Tibial nerve (tissue), 4 donors: Measurements from ENCODE around the gene SETX. TPM values are rescaled to one million over a fixed set of nuclear protein-coding genes. Genes with fewer than 3 reads are reported as not detected.

Experiments
- total RNA-seq, 4 donors: library from RNA; depleted of rRNA; stranded (reverse); fragments of >200 nt; gene quantifications; one replicate each; pipeline ENCODE4 v1.1.0, GENCODE V29; 2016

SETX gene
- total RNA-seq, 4 donors from 2014 or later, result 64.0 to 73.9 (median 65.1) TPM

Other genes with a start within 250 kb of the SETX start
- 10 to 100 TPM in 1 of 4 donors, 1 to 10 TPM in 1, under 1 TPM in 2; 0.63 to 21.4 (median 1.0) TPM for gene NTNG2, start 192.9 kb downstream of the SETX start, total RNA-seq
- gene TTF1, start 51.9 kb upstream of the SETX start, total RNA-seq, result 10 to 100 TPM in 3 of 4 donors, 1 to 10 TPM in 1; 9.6 to 30.4 (median 12.0) TPM
- gene CFAP77, start 55.2 kb upstream of the SETX start, total RNA-seq, result under 1 TPM in 1 of 4 donors, not detected in 3; 0.66 TPM
- gene BARHL1, start 227.6 kb upstream of the SETX start, total RNA-seq, result not detected